Loucy (cell line): ENCODE data around the gene CFAP77.

ENCODE experiments used
- H2AFZ ChIP-seq: fragments of 200-600 bp; sonication (generic); 2 replicates; pipeline ENCODE4 v1.6.0; 2016; ENCODE audit warnings: antibody characterized with exemption, mild to moderate bottlenecking, low read length, moderate library complexity
- H3F3A ChIP-seq: fragments of 200-600 bp; 2 replicates; pipeline ENCODE4 v1.6.0; 2016; ENCODE audit warnings: antibody characterized with exemption, low read depth, mild to moderate bottlenecking
- H3K27me3 ChIP-seq: fragments of 200-600 bp; sonication (generic); 2 replicates; pipeline ENCODE4 v1.6.1; 2014; ENCODE audit warnings: low read length, mild to moderate bottlenecking; ENCODE audit not compliant: insufficient read depth, poor library complexity, severe bottlenecking
- H3K36me3 ChIP-seq: fragments of 200-600 bp; sonication (generic); 2 replicates; pipeline ENCODE4 v1.6.1; 2016; ENCODE audit warnings: low read length; ENCODE audit not compliant: insufficient read depth
- H3K4me1 ChIP-seq: fragments of 200-600 bp; sonication (generic); 2 replicates; pipeline ENCODE4 v1.5.1; 2014; ENCODE audit warnings: low read length, mild to moderate bottlenecking; ENCODE audit not compliant: insufficient read depth, poor library complexity, severe bottlenecking
- H3K4me2 ChIP-seq: fragments of 200-600 bp; sonication (generic); 2 replicates; pipeline ENCODE4 v1.6.0; 2014; ENCODE audit warnings: antibody characterized with exemption, low read length, low read depth, mild to moderate bottlenecking; ENCODE audit not compliant: poor library complexity, severe bottlenecking
- H3K4me3 ChIP-seq: fragments of 200-600 bp; sonication (generic); 2 replicates; pipeline ENCODE4 v1.5.1; 2014; ENCODE audit warnings: low read length, mild to moderate bottlenecking, mixed read lengths; ENCODE audit not compliant: poor library complexity, severe bottlenecking
- H3K79me2 ChIP-seq: fragments of 200-600 bp; sonication (generic); 2 replicates; pipeline ENCODE4 v1.6.1; 2014; ENCODE audit warnings: low read length; ENCODE audit not compliant: insufficient read depth
- H3K9ac ChIP-seq: fragments of 200-600 bp; sonication (generic); 2 replicates; pipeline ENCODE4 v1.6.0; 2014; ENCODE audit warnings: mild to moderate bottlenecking, low read depth, low read length, moderate library complexity; ENCODE audit not compliant: poor library complexity, severe bottlenecking
- H3K9me2 ChIP-seq: fragments of 200-600 bp; sonication (generic); replicated peaks from 2 replicates; pipeline ENCODE4 v1.6.1; 2016; ENCODE audit warnings: low read depth, low read length, mixed read lengths
- H3K9me3 ChIP-seq: fragments of 200-600 bp; sonication (generic); 2 replicates; pipeline ENCODE4 v1.6.1; 2014; ENCODE audit warnings: mild to moderate bottlenecking, antibody characterized with exemption, low read length, low read depth; ENCODE audit not compliant: insufficient read depth
- H4K20me1 ChIP-seq: fragments of 200-600 bp; sonication (generic); 2 replicates; pipeline ENCODE4 v1.6.0; 2014; ENCODE audit warnings: antibody characterized with exemption, low read length, mild to moderate bottlenecking; ENCODE audit not compliant: insufficient read depth, poor library complexity, severe bottlenecking
- EZH2phosphoT487 ChIP-seq: fragments of 200-600 bp; IDR thresholded peaks from 2 replicates; pipeline ENCODE4 v1.6.1; 2018; ENCODE audit warnings: antibody characterized with exemption, mild to moderate bottlenecking, moderate library complexity, borderline replicate concordance
- TF ChIP-seq, protein P1 (sequence below): fragments of 200-600 bp; sonication (generic); conservative IDR thresholded peaks from 2 replicates; pipeline ENCODE4 v1.5.1; 2014; ENCODE audit warnings: mild to moderate bottlenecking, antibody characterized with exemption, low read length

CFAP77 gene

DNA sequence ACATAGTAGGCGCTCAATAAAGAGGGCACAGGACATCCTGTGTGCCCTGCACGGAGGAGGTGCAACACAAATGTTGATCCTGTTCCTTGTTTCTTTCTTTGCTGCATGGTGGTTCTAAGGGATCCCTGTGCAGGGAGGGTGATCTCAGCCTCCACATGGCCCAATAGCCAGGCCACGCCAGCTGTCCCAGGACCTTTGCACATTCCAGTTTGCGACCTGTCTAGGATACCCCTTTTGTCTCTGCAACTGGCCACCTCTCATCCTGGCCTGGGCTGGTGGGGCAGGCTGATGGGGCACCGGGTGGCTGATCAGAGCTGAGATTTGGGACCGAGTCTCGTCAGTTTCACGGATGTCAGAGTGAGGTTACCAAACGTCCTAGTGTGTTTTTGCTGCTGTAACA, 79.5 kb downstream of the CFAP77 start:
- Histone ChIP-seq H3K27me3 (no peaks in the 10 kb centered on the region), H2AFZ (no peak overlapping the region), H3F3A (peaks cover 6% of the 10 kb centered on the region; the same call in 1 of the 2 replicates), H3K4me2 (no peak overlapping the region), H3K36me3 (no peaks in the 10 kb centered on the region), H3K9me3 (no peaks in the 10 kb centered on the region), H4K20me1 (no peaks in the 10 kb centered on the region), H3K4me1 (peaks cover 25% of the 10 kb centered on the region), H3K9ac (no peak overlapping the region), H3K9me2 (no peaks in the 10 kb centered on the region), H3K4me3 (no peak overlapping the region), H3K79me2 (no peaks in the 10 kb centered on the region)
- TF ChIP-seq EZH2phosphoT487, result no peak
- TF ChIP-seq, protein P1, sequence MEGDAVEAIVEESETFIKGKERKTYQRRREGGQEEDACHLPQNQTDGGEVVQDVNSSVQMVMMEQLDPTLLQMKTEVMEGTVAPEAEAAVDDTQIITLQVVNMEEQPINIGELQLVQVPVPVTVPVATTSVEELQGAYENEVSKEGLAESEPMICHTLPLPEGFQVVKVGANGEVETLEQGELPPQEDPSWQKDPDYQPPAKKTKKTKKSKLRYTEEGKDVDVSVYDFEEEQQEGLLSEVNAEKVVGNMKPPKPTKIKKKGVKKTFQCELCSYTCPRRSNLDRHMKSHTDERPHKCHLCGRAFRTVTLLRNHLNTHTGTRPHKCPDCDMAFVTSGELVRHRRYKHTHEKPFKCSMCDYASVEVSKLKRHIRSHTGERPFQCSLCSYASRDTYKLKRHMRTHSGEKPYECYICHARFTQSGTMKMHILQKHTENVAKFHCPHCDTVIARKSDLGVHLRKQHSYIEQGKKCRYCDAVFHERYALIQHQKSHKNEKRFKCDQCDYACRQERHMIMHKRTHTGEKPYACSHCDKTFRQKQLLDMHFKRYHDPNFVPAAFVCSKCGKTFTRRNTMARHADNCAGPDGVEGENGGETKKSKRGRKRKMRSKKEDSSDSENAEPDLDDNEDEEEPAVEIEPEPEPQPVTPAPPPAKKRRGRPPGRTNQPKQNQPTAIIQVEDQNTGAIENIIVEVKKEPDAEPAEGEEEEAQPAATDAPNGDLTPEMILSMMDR, result no peak

DNA sequence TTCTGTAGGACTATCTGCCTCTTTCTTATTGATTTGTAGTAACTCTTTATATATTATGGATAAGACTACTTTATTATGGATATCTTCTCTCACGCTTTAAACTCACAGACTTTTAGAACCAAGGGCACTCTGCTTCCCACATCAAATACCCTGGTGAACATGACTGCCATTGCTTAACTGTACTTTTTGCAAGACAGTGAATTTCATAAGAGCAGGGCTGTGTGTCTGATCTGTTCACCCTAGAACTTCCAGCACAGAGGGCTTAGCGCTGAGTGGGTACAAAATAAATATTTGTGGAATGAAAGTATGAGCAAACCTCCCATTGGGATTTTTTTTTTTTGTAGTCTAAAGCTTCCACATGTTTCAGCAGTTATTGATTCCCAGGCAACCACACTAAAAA, 84.8 kb downstream of the CFAP77 start:
- no peaks in the 10 kb centered on the region for H3K27me3 ChIP-seq
- H3K4me1 ChIP-seq, result no peaks in the 10 kb centered on the region
- H3K9me2 ChIP-seq, result no peaks in the 10 kb centered on the region
- no peaks in the 10 kb centered on the region for H3F3A ChIP-seq
- no peak overlapping the region for H2AFZ ChIP-seq
- H3K9ac ChIP-seq, result no peak overlapping the region
- H3K79me2 ChIP-seq, result no peaks in the 10 kb centered on the region
- no peaks in the 10 kb centered on the region for H4K20me1 ChIP-seq
- no peak for TF ChIP-seq EZH2phosphoT487
- TF ChIP-seq, protein P1, result no peak
- H3K9me3 ChIP-seq, result no peaks in the 10 kb centered on the region
- H3K4me2 ChIP-seq, result no peak overlapping the region
- no peaks in the 10 kb centered on the region for H3K36me3 ChIP-seq
- H3K4me3 ChIP-seq, result no peak overlapping the region

DNA sequence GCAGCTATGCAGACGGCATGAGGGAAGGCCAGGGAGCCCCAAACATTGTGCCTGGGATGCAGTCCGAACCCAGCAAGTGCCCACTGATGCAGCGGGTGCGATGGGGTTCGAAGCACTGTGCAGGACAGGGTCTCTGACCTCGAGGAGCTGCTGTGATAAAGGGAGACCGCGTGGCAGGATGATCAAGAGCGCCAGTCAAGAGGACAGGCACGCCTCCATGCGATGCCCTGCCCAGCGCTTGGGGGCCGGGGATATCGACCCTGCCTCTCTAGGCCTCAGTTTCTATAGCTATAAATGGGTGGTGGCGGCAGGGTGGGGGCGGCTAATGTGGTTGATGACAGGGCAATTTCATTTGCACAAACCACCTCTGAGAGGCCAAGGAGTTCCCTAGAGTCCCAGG, 87.7 kb downstream of the CFAP77 start:
- H3K79me2 ChIP-seq, result no peaks in the 10 kb centered on the region
- no peaks in the 10 kb centered on the region for H3K9me2 ChIP-seq
- no peaks in the 10 kb centered on the region for H3K36me3 ChIP-seq
- no peaks in the 10 kb centered on the region for H3K27me3 ChIP-seq
- no peak overlapping the region for H3K4me2 ChIP-seq
- TF ChIP-seq EZH2phosphoT487, result no peak
- TF ChIP-seq, protein P1, result no peak
- no peaks in the 10 kb centered on the region for H3K4me1 ChIP-seq
- no peak overlapping the region for H2AFZ ChIP-seq
- H3K9me3 ChIP-seq, result no peaks in the 10 kb centered on the region
- H3K4me3 ChIP-seq, result no peak overlapping the region
- no peaks in the 10 kb centered on the region for H4K20me1 ChIP-seq
- H3K9ac ChIP-seq, result no peak overlapping the region
- no peaks in the 10 kb centered on the region for H3F3A ChIP-seq
